IMR-90 (cell line): ENCODE data around the gene IGFBP6.
"Not testable (repeated sequence)": the region's sequence is repeated elsewhere in the genome, so short reads cannot be mapped to it uniquely, and the experiment has no call there.

ENCODE experiments used
- BHLHE40 ChIP-seq: fragments of 150-350 bp; IDR thresholded peaks from 2 replicates; pipeline ENCODE4 v1.6.1; 2016; ENCODE audit warnings: mild to moderate bottlenecking, low read depth, low read length
- CHD1 ChIP-seq: IDR thresholded peaks from 2 replicates; pipeline ENCODE4 v1.6.1; 2012; ENCODE audit warnings: low read depth, low read length, improper control_type of control experiment
- CTCF ChIP-seq: conservative IDR thresholded peaks from 2 replicates; pipeline ENCODE4 v1.5.1; 2012; ENCODE audit warnings: mild to moderate bottlenecking, low read depth, low read length, improper control_type of control experiment
- MAFK ChIP-seq: IDR thresholded peaks from 2 replicates; pipeline ENCODE4 v1.6.1; 2012; ENCODE audit warnings: low read depth, low read length, improper control_type of control experiment
- MAZ ChIP-seq: IDR thresholded peaks from 2 replicates; pipeline ENCODE4 v1.6.1; 2012; ENCODE audit warnings: low read depth, mild to moderate bottlenecking, low read length, improper control_type of control experiment, moderate library complexity, borderline replicate concordance
- MXI1 ChIP-seq: IDR thresholded peaks from 2 replicates; pipeline ENCODE4 v1.6.1; 2012; ENCODE audit warnings: low read depth, mild to moderate bottlenecking, low read length, moderate library complexity, borderline replicate concordance
- POLR2A ChIP-seq: IDR thresholded peaks from 2 replicates; pipeline ENCODE4 v1.6.1; 2012; ENCODE audit warnings: mild to moderate bottlenecking, low read depth, low read length
- RAD21 ChIP-seq: IDR thresholded peaks from 2 replicates; pipeline ENCODE4 v1.6.1; 2012; ENCODE audit warnings: low read length, improper control_type of control experiment
- RFX5 ChIP-seq: IDR thresholded peaks from 2 replicates; pipeline ENCODE4 v1.8.0; 2012; ENCODE audit warnings: low read depth, mild to moderate bottlenecking, low read length, moderate library complexity
- SMC3 ChIP-seq: fragments of 150-350 bp; IDR thresholded peaks from 2 replicates; pipeline ENCODE4 v1.6.1; 2016; ENCODE audit warnings: low read depth, mild to moderate bottlenecking, antibody characterized with exemption, low read length, moderate library complexity
- USF2 ChIP-seq: fragments of 150-350 bp; IDR thresholded peaks from 2 replicates; pipeline ENCODE4 v1.6.1; 2017; ENCODE audit warnings: mild to moderate bottlenecking, antibody characterized with exemption, low read length, low read depth

GRCh38 chr12:53095596-53095895, 1.9 kb upstream of the IGFBP6 start:
- not testable (repeated sequence) for TF ChIP-seq CTCF, RAD21, POLR2A, MAZ, BHLHE40, MAFK, USF2, MXI1, SMC3, CHD1, RFX5
